C4-2B (cell line): ENCODE measurements around the gene RARRES2.

ENCODE experiments used
- CTCF ChIP-seq: fragments of 450-650 bp; conservative IDR thresholded peaks from 2 replicates; pipeline ENCODE4 v1.5.1; 2017; ENCODE audit warnings: mild to moderate bottlenecking
- ZFX ChIP-seq: fragments of 450-650 bp; IDR thresholded peaks from 2 replicates; pipeline ENCODE4 v1.6.1; 2017

GRCh38 chr7:150389532-150389816 lies 48.0 kb upstream of the RARRES2 start:
- TF ChIP-seq CTCF = no peak
- no peak for TF ChIP-seq ZFX
